Adipose tissue (tissue), 3 donors: Measurements from ENCODE around the gene UBASH3B. TPM values are rescaled to one million over a fixed set of nuclear protein-coding genes. Genes with fewer than 3 reads are reported as not detected.
A peak's percentile ranks its signal among the peaks of the same experiment; 100 is the strongest.

Source experiments
- H3K27ac ChIP-seq: one replicate; pipeline ENCODE4 v1.5.1; 2013; ENCODE audit warnings: low read depth, low read length
- WGBS, 3 donors: extraction: QIAGEN DNeasy Blood & Tissue Kit; methylation state at CpG; one replicate each; pipeline ENCODE4 v1.1.7; 2013; 5-methylcytosine and 5-hydroxymethylcytosine counted together
- polyA plus RNA-seq, 3 donors: library from polyadenylated mRNA; stranded (reverse); fragments of 200-250 nt; gene quantifications; one replicate each; pipeline ENCODE4 v1.2.3, GENCODE V29; 2013
- donor health status: healthy with polysubstance abuse.
- donor health status: Bipolar disorder and iron deficiency.
- donor health status: healthy.

UBASH3B gene
- polyA plus RNA-seq, 3 donors, result 1.3 to 14.7 (median 2.4) TPM

DNA sequence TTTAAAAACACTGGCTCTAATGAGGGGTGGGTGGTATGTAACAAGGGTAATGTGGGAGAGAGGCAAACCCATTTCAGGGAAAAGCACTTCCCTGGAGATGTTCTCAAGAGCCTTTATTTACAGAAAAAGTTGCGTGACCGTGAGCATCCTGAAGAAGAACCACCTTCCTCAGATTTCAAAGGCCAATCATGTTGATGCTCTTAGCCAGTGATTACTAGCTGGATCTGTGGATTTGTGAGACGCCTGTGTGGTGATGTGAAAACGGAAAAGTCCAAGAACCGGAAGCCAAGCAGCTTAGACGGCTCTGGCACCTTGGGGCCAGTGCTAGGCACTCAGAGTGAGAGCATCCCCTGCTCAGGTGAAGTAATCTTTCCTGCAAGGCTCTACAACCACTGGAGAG is 12.6 kb upstream of the UBASH3B start:
- no peak overlapping the region for H3K27ac ChIP-seq
- 65 to 88% (median 87%) methylated on average over 6 of the region's 6 CpGs for WGBS, 3 donors

DNA sequence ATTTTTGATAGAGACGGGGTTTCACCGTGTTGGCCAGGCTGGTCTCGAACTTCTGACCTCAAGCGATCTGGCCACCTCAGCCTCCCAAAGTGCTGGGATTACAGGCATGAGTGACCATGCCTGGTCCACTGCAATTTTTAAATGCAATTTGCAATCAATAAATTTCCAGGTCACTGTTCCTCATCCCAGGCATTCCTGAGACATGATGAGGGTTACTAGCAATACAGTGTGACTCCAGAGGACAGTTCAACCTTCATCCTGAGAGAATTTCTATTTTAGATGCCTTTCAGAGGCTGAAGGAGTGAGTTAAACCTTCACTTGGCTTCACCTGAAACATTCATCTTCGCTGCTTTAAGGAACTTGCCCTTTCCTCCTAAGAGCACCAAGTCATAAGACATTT is 9.7 kb upstream of the UBASH3B start:
- whole genome bisulfite sequencing, 3 donors, result 93 to 98% (median 96%) methylated on average over 5 of the region's 5 CpGs
- H3K27ac ChIP-seq, result no peak overlapping the region

DNA sequence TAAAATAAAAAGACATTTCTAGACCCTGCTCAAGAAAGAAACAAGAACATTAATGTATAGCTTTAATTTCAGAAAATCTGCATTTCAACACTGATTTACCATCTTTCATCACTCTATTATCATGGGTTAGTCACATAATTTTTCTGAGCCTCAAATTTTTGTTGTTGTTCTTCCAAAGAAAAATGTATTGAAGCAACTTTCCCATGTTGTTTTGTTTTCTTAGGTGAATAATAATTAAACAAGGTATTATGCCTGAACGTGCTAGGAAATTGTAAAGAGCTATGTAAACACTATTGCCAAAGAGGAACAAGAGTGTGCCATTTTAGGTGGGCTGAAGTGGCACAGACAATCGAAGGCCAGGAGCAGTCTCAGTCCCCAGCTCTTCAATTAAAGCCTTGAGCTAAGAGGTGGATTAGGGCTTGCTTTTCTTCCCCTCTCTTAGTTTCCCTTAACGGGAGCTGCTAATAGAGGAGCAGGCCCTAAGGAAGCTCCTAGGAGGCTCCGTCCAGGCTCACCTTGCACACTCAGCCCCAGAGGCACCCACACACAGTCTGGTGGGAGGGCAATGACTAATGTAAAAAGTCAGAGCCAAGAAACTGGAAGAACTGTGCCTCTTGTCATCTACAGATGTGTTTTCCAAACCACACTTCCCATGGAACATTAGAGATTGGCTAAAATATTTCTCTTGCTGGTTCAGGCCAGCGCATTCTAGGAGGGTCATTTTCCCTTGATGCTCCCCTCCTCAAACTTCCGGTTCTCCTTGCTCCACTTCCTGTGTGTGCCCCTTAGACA is 8.8 kb upstream of the UBASH3B start:
- 76 to 80% (median 78%) methylated on average over 6 of the region's 6 CpGs for WGBS, 3 donors
- no peak overlapping the region for H3K27ac ChIP-seq

DNA sequence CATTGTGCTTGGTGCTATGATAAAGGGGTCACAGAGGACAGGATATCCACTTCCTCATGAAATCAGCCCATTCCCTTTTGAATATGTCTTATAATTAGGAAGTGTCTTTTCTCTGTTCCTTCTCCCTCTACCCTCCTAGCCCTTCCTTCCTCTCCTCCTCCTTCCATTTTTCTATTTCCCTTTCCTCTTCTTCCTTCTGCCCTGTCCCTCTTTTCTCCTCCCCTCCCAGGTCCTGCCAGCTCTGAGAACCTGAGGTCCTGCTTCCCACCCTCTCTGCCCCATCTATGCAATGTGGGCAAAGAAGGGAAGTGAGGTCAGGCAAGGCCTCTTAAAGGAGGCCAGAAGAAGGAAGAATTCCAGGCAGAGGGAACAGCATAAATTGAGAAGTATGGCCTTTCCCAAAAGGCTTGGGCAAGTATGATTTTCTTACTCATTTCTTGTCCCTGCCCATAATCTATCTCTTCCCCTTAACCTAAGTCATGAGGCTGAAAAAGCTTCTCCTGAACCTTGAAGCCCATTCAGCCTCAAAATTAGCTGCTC is 7.7 kb upstream of the UBASH3B start:
- H3K27ac ChIP-seq, result no peak overlapping the region

DNA sequence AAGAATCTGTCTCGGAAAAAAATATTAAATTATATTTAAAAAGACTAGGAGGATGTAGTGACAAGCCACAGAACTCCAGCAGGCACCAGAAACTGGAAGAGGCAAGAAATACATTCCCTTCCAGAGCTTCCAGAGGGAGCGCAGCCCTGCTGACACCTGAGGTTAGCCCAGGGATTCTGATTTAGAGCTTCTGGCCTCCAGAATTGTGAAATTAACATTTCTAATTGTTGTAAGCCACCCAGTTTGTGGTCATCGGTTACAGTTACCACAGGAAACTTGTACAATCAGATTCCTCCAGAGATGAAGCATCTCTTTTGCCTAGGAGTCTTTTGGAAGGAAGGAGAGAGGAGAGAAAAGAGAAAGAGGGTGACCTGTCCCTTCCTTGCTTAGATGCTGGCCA is 6.4 kb upstream of the UBASH3B start:
- 63 to 80% (median 76%) methylated on average over 3 of the region's 3 CpGs for WGBS, 3 donors
- no peak overlapping the region for H3K27ac ChIP-seq

DNA sequence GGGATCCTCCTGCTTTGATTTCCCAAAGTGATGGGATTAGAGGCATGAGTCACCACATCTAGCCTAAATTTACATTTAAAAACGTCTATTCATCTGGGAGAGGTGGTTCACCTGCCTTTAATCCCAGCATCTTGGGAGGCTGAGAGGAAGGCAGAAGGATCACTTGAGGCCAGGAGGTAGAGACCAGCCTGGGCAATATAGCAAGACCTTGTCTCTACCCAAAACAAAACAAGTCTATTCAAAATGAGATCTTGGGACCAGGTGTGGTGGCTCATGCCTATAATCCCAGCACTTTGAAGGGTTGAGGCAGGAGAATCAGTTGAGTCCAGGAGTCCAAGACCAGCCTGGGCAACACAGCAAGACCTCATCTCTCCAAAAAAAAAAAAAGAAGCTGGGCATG is 4.9 kb upstream of the UBASH3B start:
- WGBS, 3 donors, result 21 to 69% (median 50%) methylated on average over 1 of the region's 1 CpG
- H3K27ac ChIP-seq, result no peak overlapping the region

DNA sequence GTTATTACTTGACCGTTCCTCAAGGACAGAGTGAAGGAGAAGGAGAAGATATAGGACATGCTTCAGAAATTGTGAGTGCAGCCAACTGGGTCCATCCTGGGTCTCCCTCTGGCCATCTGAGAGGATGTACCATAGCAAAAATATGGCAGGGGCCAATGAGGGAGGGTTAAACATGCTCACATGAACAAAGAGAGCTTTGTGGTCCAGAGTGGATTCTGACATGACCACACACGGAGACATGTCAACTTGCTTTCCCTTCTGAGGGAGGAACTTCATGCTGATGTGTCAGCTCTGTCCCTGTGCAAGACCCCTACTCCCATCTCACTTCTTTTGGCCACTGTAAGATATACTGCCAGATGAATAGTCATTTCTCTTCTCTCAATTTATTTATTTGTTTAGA is 3.0 kb upstream of the UBASH3B start:
- no peak overlapping the region for H3K27ac ChIP-seq
- 60 to 86% (median 83%) methylated on average over 2 of the region's 2 CpGs for WGBS, 3 donors

DNA sequence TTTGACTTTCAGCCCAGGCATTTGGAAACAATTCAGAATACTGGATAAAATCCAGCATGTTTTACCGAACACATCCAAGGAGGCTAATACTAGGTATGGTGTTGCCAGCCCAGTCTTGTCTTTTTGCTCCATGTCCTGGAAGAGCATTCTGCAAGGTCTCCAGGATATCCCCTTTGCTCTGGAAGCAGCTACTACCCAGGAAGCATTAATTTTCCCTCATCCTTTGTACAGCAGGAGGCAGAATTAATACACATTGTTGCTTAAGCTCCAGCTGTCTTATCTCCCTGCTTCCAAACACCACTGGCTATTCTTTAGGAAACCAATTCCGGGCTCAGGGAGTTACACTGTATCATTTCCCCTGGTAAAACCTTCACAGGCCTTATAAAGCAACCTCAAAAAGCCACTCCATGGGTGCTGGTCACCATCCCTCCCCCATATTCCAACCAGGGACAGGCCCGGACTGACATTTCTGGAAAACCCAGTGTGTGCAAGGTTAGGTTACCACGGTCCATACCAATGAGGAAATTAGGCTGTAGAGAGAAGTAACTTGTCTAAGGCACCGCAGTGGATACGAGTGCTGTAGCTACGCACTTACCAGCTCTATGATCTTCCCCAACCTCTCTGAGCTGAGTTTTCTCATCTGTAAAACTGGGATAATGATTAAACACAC is 1.5 kb upstream of the UBASH3B start:
- no peak overlapping the region for H3K27ac ChIP-seq
- WGBS, 3 donors, result 63 to 72% (median 65%) methylated on average over 7 of the region's 7 CpGs

DNA sequence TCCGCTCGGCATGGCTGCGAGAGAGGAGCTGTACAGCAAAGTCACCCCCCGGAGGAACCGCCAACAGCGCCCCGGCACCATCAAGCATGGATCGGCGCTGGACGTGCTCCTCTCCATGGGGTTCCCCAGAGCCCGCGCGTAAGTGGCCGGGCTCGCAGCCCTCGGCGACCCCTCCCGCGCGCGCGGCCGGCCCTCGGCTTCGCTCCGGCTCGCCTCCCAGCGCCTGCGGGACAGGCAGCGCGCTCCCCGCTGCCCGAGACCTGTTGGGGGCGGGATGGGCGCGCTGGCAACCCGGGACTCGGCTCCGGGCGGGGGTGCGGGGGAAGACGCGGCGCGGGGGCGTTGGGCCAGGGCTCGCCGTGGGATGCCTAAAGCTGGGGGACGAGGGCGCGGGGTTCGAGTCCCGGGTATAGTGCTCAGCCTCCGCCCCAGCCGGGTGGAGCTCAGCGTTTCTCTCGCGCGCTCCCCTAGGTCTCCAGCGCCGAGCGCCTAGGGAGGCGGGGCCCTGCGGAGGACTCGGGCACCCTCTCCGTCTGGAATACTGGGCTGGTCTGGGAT is 630 bp downstream of the UBASH3B start:
- WGBS, 3 donors, result 0 to 1% (median 0%) methylated on average over 23 to 66 of the region's 66 CpGs
- H3K27ac ChIP-seq, result peak overlapping the region; percentile 38

DNA sequence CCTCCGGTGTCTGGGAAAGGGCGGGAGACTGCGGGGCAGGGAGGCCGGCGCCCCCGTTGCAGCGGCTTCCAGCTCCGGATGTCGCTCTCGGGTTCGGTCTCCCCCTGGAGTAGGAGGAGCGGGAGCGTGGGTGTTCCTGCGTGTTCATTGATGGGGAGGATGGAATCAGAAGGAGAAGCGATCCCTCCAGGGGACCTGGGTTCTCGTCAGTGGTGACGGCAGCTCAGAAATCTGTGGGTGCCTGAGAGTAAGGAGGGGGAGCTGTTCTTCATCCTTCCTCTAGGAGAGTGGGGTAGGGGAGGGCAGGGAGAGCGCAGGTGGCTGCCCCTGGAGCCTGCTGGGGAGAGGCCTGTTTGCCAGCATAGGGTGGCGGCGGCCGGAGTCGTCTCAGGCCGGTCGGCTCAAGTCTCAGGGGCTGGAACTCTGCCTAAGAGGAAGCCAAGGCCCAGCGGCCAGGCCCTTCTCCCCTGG is 1.1 kb downstream of the UBASH3B start:
- H3K27ac ChIP-seq, result no peak overlapping the region
- 0 to 3% (median 2%) methylated on average over 25 of the region's 25 CpGs for WGBS, 3 donors

DNA sequence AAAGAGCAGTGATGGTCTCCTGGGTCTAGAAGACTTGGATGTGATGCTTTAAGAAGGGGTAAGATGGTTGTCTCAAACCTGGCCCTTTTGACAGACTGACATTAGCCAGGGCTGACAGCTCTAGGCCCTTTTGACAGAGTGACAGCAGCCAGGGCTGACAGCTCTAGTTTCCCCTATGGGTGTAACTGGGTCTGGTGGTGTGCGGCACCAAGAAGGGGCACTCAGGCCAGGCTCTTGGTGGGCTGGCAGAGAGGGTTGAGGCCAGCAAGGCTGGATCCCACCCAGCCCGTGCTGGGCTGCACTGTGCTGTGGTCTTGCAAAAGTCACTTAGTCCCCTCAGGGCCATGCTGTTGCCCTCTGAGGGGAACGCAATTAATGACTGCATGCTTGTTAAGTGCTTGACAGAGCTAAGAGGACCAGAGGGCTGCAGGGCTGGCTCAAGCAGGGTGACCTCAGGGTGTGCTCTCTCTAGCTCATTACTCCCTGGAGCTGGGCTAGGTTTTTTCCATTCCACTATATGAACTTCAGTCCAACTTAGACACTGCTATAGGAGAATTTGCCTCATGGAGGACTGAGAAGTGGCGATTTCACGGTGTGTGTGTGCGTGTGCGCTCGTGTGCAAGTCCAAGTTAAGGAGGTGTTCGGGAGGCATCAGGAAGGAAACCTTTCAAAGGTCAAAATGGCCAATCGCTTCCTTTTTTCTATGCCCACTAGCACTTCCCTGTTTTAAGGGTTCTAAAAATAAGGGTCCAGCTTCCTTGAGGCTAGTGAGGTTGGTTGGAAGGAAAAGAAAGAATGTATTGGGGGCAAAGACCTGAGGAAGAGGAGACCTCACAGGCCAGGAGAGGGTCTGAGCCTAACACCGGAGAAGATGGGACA is 4.4 kb downstream of the UBASH3B start:
- 65 to 93% (median 73%) methylated on average over 11 of the region's 11 CpGs for WGBS, 3 donors
- H3K27ac ChIP-seq, result no peak overlapping the region

DNA sequence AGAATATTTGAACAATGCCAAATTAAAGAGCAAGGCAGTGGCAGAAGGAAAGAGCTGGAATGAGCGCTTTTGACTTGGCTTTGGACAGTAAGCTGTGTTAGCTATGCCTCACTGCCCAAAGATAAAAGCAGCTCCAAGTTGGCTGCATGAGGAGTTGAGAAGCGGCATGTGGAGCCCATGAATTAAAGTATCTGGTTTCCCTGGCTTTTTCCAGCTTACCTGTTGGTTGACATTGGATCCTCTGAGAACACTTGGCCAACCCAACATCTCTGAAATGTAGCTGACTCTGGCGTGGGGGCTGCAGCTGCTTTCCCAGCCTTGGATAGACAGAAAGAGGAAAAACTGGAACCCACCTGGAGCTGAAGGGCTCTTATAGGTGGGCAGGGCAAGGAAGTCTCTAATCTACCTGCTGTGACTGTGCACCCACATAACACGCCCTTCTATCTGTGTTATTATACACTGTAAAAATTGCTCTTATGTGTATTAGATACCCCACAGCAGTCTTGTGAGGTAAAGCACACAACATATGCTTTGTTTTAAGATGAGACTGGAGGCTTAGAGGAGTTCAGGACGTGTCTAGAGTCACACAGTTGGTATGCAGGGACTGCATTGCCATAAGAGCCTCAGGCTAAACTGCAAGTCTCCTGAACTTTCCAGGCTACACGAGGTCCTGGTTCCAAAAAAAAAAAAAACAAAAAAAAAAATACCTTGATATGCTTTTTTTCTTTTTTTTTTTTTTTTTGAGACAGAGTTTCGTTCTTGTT is 5.8 kb downstream of the UBASH3B start:
- 80 to 91% (median 89%) methylated on average over 7 of the region's 7 CpGs for WGBS, 3 donors
- H3K27ac ChIP-seq, result no peak overlapping the region

DNA sequence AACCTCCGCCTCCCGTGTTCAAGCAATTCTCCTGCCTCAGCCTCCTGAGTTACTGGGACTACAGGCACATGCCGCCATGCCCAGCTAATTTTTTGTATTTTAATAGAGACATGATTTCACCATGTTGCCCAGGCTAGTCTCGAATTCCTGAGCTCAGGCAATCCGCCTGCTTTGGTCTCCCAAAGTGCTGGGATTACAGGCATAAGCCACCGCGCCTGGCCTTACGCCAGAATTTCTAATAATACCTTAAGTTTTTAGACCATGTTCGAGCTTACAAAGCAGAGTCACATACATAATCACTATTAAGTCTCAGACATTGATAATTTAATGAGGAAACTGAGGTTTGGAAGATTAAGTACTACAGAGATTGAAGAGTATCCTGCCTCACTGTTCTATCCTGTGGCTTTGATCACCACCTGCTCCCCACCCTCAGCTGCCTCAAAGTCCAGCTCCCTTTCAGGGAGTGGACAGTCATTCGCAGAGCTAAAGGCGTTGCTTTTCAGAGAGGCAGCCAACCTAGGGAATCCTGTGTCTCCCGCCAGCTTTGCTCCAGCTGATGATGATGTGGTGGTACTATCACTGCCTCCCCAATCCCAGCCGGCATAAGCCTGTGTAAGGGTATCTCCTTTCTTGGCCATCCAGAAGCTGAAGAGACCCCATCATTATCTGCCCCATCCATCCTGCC is 7.7 kb downstream of the UBASH3B start:
- no peak overlapping the region for H3K27ac ChIP-seq
- 92 to 95% (median 93%) methylated on average over 13 of the region's 13 CpGs for WGBS, 3 donors

DNA sequence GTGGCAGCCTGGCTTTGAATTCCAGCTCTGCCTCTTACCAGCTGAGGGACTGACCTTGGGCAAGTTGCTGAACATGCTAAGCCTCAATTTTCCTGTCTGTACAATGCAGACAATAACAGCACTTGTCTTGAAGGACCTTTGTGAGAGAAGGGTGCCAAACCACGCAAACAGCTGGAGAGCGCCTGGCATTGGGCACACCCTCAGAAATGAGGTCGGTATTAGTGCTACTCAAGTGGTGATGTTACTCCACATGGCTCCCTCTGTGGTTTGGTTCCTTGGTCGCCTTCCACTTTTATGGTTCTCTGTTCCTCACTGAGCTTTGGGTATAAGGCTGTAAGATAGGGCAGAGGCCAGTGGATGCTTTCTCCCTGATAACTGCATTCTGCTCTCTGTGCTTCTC is 8.2 kb downstream of the UBASH3B start:
- H3K27ac ChIP-seq, result no peak overlapping the region
- WGBS, 3 donors, result 60 to 87% (median 65%) methylated on average over 4 of the region's 4 CpGs

DNA sequence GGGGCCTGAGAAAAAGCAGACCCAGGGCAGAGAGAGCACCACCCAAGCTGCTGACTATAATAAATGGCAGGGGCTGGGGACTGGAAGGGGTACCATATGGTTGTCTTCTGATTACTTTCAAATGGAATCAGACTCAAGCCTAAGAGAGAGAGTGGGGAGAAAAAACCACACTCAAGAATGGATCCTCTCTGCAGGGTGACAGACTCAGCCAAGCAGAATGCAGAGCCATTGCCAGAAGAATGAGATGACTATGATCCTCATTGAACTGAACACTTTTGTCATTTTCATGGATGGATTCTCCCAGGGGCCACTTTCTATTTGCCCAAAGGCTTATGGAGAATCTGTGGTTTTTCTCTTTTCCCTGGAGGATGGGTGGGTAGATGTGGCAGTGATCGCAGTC is 8.7 kb downstream of the UBASH3B start:
- 80 to 100% (median 100%) methylated on average over 1 of the region's 1 CpG for WGBS, 3 donors

DNA sequence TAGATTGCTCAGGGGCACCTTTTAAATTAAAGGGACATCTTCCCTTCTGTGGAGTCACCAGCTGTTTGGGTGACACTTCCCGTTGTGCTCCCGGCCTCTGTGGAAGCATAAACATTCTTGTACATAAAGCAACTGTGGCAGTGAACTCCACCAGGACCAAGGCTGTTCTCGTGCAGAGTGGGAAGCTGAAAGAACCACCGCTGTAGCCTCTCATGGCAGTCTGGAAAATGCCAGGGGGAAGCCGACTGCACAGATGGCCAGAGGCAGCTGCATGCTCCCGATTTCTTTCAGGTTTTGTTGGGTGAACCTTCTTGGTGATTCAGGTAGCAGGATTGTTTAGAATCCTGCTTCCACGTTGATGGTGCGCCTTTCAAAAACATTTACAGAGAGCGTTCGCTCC is 10.3 kb downstream of the UBASH3B start:
- H3K27ac ChIP-seq, result no peak overlapping the region
- 65 to 73% (median 67%) methylated on average over 10 of the region's 10 CpGs for WGBS, 3 donors

More for the DNA sequence above, 8.7 kb downstream of the UBASH3B start:
- H3K27ac ChIP-seq, result no peak overlapping the region

DNA sequence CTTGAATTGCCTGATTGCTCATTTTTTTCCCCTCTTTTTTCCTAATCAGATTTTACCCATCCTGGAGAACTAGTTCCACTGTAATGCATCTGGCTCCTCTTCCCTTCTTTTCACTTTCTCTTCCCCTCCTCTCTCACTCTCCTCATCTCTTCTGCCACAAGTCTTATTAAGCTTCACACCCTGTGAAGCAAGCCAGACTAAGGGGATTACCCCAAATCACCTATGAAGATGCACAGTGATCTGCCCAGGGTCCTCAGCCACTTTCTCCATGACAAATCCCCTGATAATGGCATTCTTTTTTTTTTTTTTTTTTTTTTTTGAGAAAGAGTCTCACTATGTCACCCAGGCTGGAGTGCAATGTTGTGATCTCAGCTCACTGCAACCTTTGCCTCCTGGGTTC is 11.2 kb downstream of the UBASH3B start:
- H3K27ac ChIP-seq, result no peak overlapping the region
